Transverse colon (tissue), 4 donors: ENCODE data around the gene DUSP9. TPM values are rescaled to one million over a fixed set of nuclear protein-coding genes. Genes with fewer than 3 reads are reported as not detected.

ENCODE experiments used
- DNase-seq: peaks from one replicate; pipeline ENCODE4 v3.0.0-alpha.2; 2019
- H3K27ac ChIP-seq, 4 donors: fragments of 200-600 bp; sonication (generic); 2 replicates each; pipeline ENCODE4 v1.5.1; 2016 to 2018; ENCODE audit warnings: inconsistent platforms in 4 of 4
- H3K27me3 ChIP-seq: fragments of 200-600 bp; sonication (generic); 2 replicates; pipeline ENCODE4 v1.5.1; 2017; ENCODE audit warnings: inconsistent platforms
- H3K36me3 ChIP-seq, 4 donors: fragments of 200-600 bp; sonication (generic); 2 replicates each; pipeline ENCODE4 v1.5.1; 2017 to 2019; ENCODE audit warnings: inconsistent platforms in 4 of 4
- H3K4me1 ChIP-seq, 4 donors: fragments of 200-600 bp; sonication (generic); 2 replicates each; pipeline ENCODE4 v1.5.1; 2017 to 2020; ENCODE audit warnings: inconsistent platforms in 4 of 4
- H3K4me3 ChIP-seq, 4 donors: fragments of 200-600 bp; sonication (generic); 1 replicate in 1 of 4; 2 replicates in 3 of 4; pipeline versions ENCODE4 v1.5.1 to v1.6.1; 2017 to 2019; ENCODE audit warnings: inconsistent platforms in 4 of 4
- H3K9me3 ChIP-seq, 2 donors: fragments of 200-600 bp; sonication (generic); 2 replicates each; pipeline ENCODE4 v1.5.1; 2017 to 2019; ENCODE audit warnings: inconsistent platforms in 2 of 2
- CTCF ChIP-seq, 5 experiments: fragments of 200-600 bp in 3 of 5; fragments of 450-650 bp in 2 of 5; sonication (generic) in 3 of 5; IDR thresholded peaks; 1 replicate in 2 of 5; 2 replicates in 3 of 5; pipeline ENCODE4 v1.5.1; 2016 to 2017; ENCODE audit warnings: antibody characterized with exemption in 5 of 5, inconsistent platforms in 3 of 5, mild to moderate bottlenecking in 2 of 5, moderate library complexity in 1 of 5
- EP300 ChIP-seq: sonication (generic); formaldehyde crosslinking; IDR thresholded peaks from one replicate; pipeline ENCODE4 v1.6.1; 2017; ENCODE audit warnings: antibody characterized with exemption, low read depth
- POLR2A ChIP-seq: fragments of 450-650 bp; IDR thresholded peaks from one replicate; pipeline ENCODE4 v1.6.1; 2016; ENCODE audit warnings: antibody characterized with exemption, mild to moderate bottlenecking, moderate library complexity
- POLR2AphosphoS5 ChIP-seq, 3 donors: sonication (generic); formaldehyde crosslinking; IDR thresholded peaks; one replicate each; pipeline ENCODE4 v1.6.1; 2016; ENCODE audit warnings: antibody characterized with exemption in 3 of 3
- WGBS, 2 donors: methylation state at CpG; one replicate each; pipeline ENCODE4 v1.1.5; 2018; ENCODE audit warnings: low coverage in 1 of 2; 5-methylcytosine and 5-hydroxymethylcytosine counted together
- in situ Hi-C, 4 donors: fragments of 200-750 bp; cut with MboI; loops; one replicate each; pipeline versions ENCODE4 v1.15.0 to v1.15.1; 2017; ENCODE audit warnings: low sequenced_read_pairs in 3 of 4, low pct_ligation_motif_present in 1 of 4, low pct_unique_long_range_greater_than_20kb in 1 of 4
- intact Hi-C: fragments of 100-400 bp; cut with DNase I; formaldehyde crosslinking; loops from one replicate; pipeline ENCODE4 v1.15.1; 2023; ENCODE audit warnings: low total_unique reads
- total RNA-seq, 4 donors: library from RNA; depleted of rRNA; stranded (reverse); fragments of >200 nt; gene quantifications; one replicate each; pipeline ENCODE4 v1.1.0, GENCODE V29; 2016

Gene DUSP9
- total RNA-seq, 4 donors from 2014 or later = not detected

DNA sequence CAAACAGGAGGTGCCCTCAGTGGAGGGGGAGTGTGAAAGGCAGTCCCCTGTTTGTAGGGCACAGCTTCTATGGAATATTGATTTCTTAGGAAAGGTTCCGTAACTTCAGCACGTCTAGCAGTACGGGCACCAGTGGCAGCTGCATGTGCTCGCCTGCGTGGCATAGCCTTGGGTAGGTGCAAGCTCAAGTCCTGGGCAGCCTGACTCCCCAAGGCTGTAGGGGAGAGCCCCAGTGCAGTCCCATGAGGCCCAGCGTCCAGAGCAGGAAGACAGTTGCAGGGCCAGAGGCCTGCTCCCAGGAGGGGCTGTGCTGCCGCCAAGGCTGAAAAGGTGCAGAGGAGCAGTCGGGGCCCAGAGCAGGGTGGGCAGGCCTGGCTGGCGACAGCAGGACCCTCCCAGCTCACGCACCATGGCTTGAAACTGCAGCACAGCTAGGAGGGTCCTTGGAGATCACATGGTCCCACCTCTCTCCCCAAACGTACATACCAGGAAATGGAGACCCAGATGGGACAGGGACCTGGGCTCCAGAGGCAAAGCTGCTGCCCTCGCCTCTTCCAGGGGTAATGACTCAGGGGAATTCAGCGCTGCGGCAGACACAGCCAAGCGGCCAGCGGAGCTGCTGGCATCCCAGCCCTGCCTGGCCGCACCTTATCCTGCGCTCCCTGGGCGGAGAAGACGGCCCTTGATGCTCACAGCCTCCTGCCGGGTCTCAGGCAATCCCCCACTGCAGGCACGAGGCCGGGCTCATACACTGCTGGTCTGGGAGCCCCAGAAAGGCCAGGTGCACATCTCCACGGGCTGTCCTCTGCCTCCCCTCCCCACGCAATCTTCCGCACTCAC, 6.0 kb upstream of the DUSP9 start:
- Histone ChIP-seq H3K9me3 (no peaks in the 10 kb centered on the region), H3K36me3 (no peaks in the 10 kb centered on the region), H3K27ac (no peak overlapping the region), H3K4me1 (peaks cover 0 to 18% (median 7%) of the 10 kb centered on the region in 4 donors), H3K4me3 (no peak overlapping the region), H3K27me3 (peaks cover 51% of the 10 kb centered on the region)
- DNase-seq = no peak
- WGBS, 2 donors = 52% methylated on average over 10 of the region's 26 CpGs; no CpG with 5 or more reads in 1 of the 2 donors
- intact Hi-C loops (no loop called here), in situ Hi-C loops (no loop called here)
- TF ChIP-seq POLR2A = no peak
- no peak for TF ChIP-seq EP300
- TF ChIP-seq CTCF (IDR thresholded peaks at IDR 0.05) = no peak
- no peak for TF ChIP-seq POLR2AphosphoS5 (IDR thresholded peaks at IDR 0.05)

GRCh38 chrX:153641627-153642026, 5.4 kb upstream of the DUSP9 start:
- no peak for TF ChIP-seq POLR2AphosphoS5 (IDR thresholded peaks at IDR 0.05)
- TF ChIP-seq POLR2A = no peak
- H3K27ac ChIP-seq = no peak overlapping the region
- 30% methylated on average over 8 of the region's 8 CpGs; no CpG with 5 or more reads in 1 of the 2 donors for WGBS, 2 donors
- in situ Hi-C loops (no loop called here), intact Hi-C loops (no loop called here)
- no peak for DNase-seq
- no peaks in the 10 kb centered on the region for H3K36me3 ChIP-seq
- H3K9me3 ChIP-seq = no peaks in the 10 kb centered on the region
- H3K4me1 ChIP-seq = peaks cover 0 to 18% (median 7%) of the 10 kb centered on the region in 4 donors
- no peak overlapping the region for H3K4me3 ChIP-seq
- peaks cover 58% of the 10 kb centered on the region for H3K27me3 ChIP-seq

GRCh38 chrX:153642051-153642654, 4.8 kb upstream of the DUSP9 start:
- DNase-seq = no peak
- TF ChIP-seq CTCF (IDR thresholded peaks at IDR 0.05) = no peak
- TF ChIP-seq POLR2AphosphoS5 (IDR thresholded peaks at IDR 0.05) = no peak
- no peak for TF ChIP-seq EP300
- TF ChIP-seq POLR2A = no peak
- H3K27ac ChIP-seq = no peak overlapping the region
- peaks cover 0 to 23% (median 8%) of the 10 kb centered on the region in 4 donors for H3K4me1 ChIP-seq
- intact Hi-C loops (no loop called here), in situ Hi-C loops (no loop called here)
- peak overlapping the region in 1 of 4 donors; percentile 20 for H3K4me3 ChIP-seq
- no peaks in the 10 kb centered on the region for H3K9me3 ChIP-seq
- H3K27me3 ChIP-seq = peaks cover 63% of the 10 kb centered on the region
- no peaks in the 10 kb centered on the region for H3K36me3 ChIP-seq
- 66% methylated on average over 48 of the region's 62 CpGs; no CpG with 5 or more reads in 1 of the 2 donors for WGBS, 2 donors

GRCh38 chrX:153642655-153643430, 4.2 kb upstream of the DUSP9 start:
- peaks cover 0 to 29% (median 11%) of the 10 kb centered on the region in 4 donors for H3K4me1 ChIP-seq
- H3K4me3 ChIP-seq = no peak overlapping the region
- in situ Hi-C loops = no loop called here
- H3K27ac ChIP-seq = no peak overlapping the region
- H3K27me3 ChIP-seq = peaks cover 70% of the 10 kb centered on the region
- no peak for DNase-seq
- H3K9me3 ChIP-seq = no peaks in the 10 kb centered on the region
- intact Hi-C loops = no loop called here
- TF ChIP-seq POLR2A = no peak
- TF ChIP-seq CTCF (IDR thresholded peaks at IDR 0.05) = no peak
- TF ChIP-seq POLR2AphosphoS5 (IDR thresholded peaks at IDR 0.05) = no peak
- TF ChIP-seq EP300 = no peak
- 50% methylated on average over 41 of the region's 48 CpGs; no CpG with 5 or more reads in 1 of the 2 donors for WGBS, 2 donors
- H3K36me3 ChIP-seq = no peaks in the 10 kb centered on the region
